ENCODE results near the gene ANO7.

The ANO7 gene

GRCh38 chr2:241249654-241250053 lies 61.2 kb downstream of the ANO7 start:
- no peaks in the 10 kb centered on the region for H3K9me3 Mint-ChIP-seq
- no peaks in the 10 kb centered on the region for H3K27me3 Mint-ChIP-seq (ENCODE audit: low read depth, poor library complexity)
- TF ChIP-seq CTCF (IDR thresholded peaks at IDR 0.05): no peak
- peak overlapping the region; percentile 83 for H3K27ac Mint-ChIP-seq
- DNase-seq: no peak
- H3K4me1 Mint-ChIP-seq: no peaks in the 10 kb centered on the region
- H3K36me3 Mint-ChIP-seq (ENCODE audit: low read depth): peaks cover 88% of the 10 kb centered on the region
- no peak overlapping the region for H3K4me3 Mint-ChIP-seq

GRCh38 chr2:241252778-241253475 lies 64.5 kb downstream of the ANO7 start:
- peaks cover 90% of the 10 kb centered on the region for H3K36me3 Mint-ChIP-seq (ENCODE audit: low read depth)
- no peaks in the 10 kb centered on the region for H3K27me3 Mint-ChIP-seq (ENCODE audit: low read depth, poor library complexity)
- no peaks in the 10 kb centered on the region for H3K4me1 Mint-ChIP-seq
- no peak overlapping the region for H3K4me3 Mint-ChIP-seq
- DNase-seq: no peak
- no peaks in the 10 kb centered on the region for H3K9me3 Mint-ChIP-seq
- H3K27ac Mint-ChIP-seq: no peak overlapping the region
- TF ChIP-seq CTCF (IDR thresholded peaks at IDR 0.05): no peak

GRCh38 chr2:241254904-241255351 lies 66.5 kb downstream of the ANO7 start:
- Mint-ChIP-seq H3K27me3 (ENCODE audit: low read depth, poor library complexity) (no peaks in the 10 kb centered on the region), H3K27ac (no peak overlapping the region), H3K4me1 (no peaks in the 10 kb centered on the region), H3K4me3 (no peak overlapping the region), H3K9me3 (no peaks in the 10 kb centered on the region), H3K36me3 (ENCODE audit: low read depth) (peaks cover 86% of the 10 kb centered on the region)
- TF ChIP-seq CTCF (IDR thresholded peaks at IDR 0.05): no peak
- DNase-seq: no peak

GRCh38 chr2:241255542-241256167 lies 67.2 kb downstream of the ANO7 start:
- no peak for DNase-seq
- H3K9me3 Mint-ChIP-seq: no peaks in the 10 kb centered on the region
- H3K36me3 Mint-ChIP-seq (ENCODE audit: low read depth): peaks cover 86% of the 10 kb centered on the region
- H3K27me3 Mint-ChIP-seq (ENCODE audit: low read depth, poor library complexity): no peaks in the 10 kb centered on the region
- H3K27ac Mint-ChIP-seq: no peak overlapping the region
- no peaks in the 10 kb centered on the region for H3K4me1 Mint-ChIP-seq
- no peak overlapping the region for H3K4me3 Mint-ChIP-seq
- no peak for TF ChIP-seq CTCF (IDR thresholded peaks at IDR 0.05)

GRCh38 chr2:241256168-241256545 lies 67.7 kb downstream of the ANO7 start:
- Mint-ChIP-seq H3K9me3 (no peaks in the 10 kb centered on the region), H3K27ac (no peak overlapping the region), H3K4me3 (no peak overlapping the region), H3K27me3 (ENCODE audit: low read depth, poor library complexity) (no peaks in the 10 kb centered on the region), H3K36me3 (ENCODE audit: low read depth) (peaks cover 86% of the 10 kb centered on the region), H3K4me1 (no peaks in the 10 kb centered on the region)
- no peak for TF ChIP-seq CTCF (IDR thresholded peaks at IDR 0.05)
- no peak for DNase-seq

All from nephron progenitor cell (in vitro differentiated cells).